Vagina (tissue), 2 donors: ENCODE measurements around the gene GAB3. TPM values are rescaled to one million over a fixed set of nuclear protein-coding genes. Genes with fewer than 3 reads are reported as not detected.

ENCODE experiments used
- DNase-seq, 2 donors: peaks; one replicate each; pipeline ENCODE4 v3.0.0-alpha.2; 2017; ENCODE audit errors: extremely low spot score in 2 of 2
- H3K27ac ChIP-seq: fragments of 200-600 bp; sonication (generic); one replicate; pipeline ENCODE4 v1.5.1; 2019
- H3K27me3 ChIP-seq: fragments of 200-600 bp; sonication (generic); one replicate; pipeline ENCODE4 v1.5.1; 2019
- H3K36me3 ChIP-seq, 2 donors: fragments of 200-600 bp; sonication (generic); one replicate each; pipeline ENCODE4 v1.5.1; 2017 to 2019
- H3K4me1 ChIP-seq: fragments of 200-600 bp; sonication (generic); one replicate; pipeline ENCODE4 v1.5.1; 2019
- H3K4me3 ChIP-seq, 2 donors: fragments of 200-600 bp; sonication (generic); 1 replicate in 1 of 2; 2 replicates in 1 of 2; pipeline ENCODE4 v1.5.1; 2016 to 2019
- H3K9me3 ChIP-seq: fragments of 200-600 bp; sonication (generic); one replicate; pipeline ENCODE4 v1.5.1; 2019
- POLR2A ChIP-seq, 2 donors: fragments of 450-650 bp; IDR thresholded peaks; one replicate each; pipeline ENCODE4 v1.6.1; 2017; ENCODE audit warnings: antibody characterized with exemption in 2 of 2, mild to moderate bottlenecking in 2 of 2, moderate library complexity in 2 of 2
- POLR2AphosphoS5 ChIP-seq, 2 donors: sonication (generic); formaldehyde crosslinking; IDR thresholded peaks; one replicate each; pipeline ENCODE4 v1.9.0; 2017; ENCODE audit warnings: antibody characterized with exemption in 2 of 2, mild to moderate bottlenecking in 2 of 2, low read depth in 1 of 2; ENCODE audit not compliant: insufficient read depth in 1 of 2
- intact Hi-C: fragments of 100-400 bp; cut with DNase I; formaldehyde crosslinking; loops from one replicate; pipeline ENCODE4 v1.15.1; 2023
- total RNA-seq: library from RNA; depleted of rRNA; stranded (reverse); fragments of >200 nt; gene quantifications from one replicate; pipeline ENCODE4 v1.2.3, GENCODE V29; 2016
- TF ChIP-seq, protein P1 (sequence below), 3 experiments: fragments of 450-650 bp in 2 of 3; fragments of 200-600 bp in 1 of 3; sonication (generic) in 1 of 3; IDR thresholded peaks; one replicate each; pipeline ENCODE4 v1.5.1; 2017 to 2019; ENCODE audit warnings: antibody characterized with exemption in 3 of 3, mild to moderate bottlenecking in 2 of 3, moderate library complexity in 2 of 3

The GAB3 gene
- total RNA-seq, 1 donor from 2014 or later: 7.6 TPM

DNA sequence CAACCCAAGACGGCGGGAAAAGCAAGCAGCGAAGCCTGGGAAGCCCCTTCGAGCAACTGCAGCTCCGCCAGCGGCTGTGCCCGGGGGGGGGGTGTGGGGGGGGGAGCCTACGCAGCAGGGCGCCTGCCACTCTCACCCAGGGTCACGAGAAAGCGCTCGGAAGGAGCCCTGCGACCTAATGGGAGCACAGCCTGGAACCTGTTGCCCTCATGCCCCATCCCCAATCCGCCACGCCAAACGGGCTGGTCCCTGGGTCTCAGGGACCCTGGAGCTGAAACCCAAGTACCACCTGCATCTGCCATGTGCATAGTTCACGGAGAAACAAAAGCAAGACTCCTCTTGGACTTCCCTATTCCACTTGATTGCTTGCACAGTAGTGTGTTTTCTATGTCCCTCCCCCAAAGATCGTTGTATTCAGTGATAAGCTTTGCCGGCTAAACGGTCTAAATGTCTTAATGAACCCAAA is 359 bp upstream of the GAB3 start:
- no peaks in the 10 kb centered on the region for H3K9me3 ChIP-seq
- H3K27me3 ChIP-seq: no peaks in the 10 kb centered on the region
- intact Hi-C loops: no loop called here
- no peaks in the 10 kb centered on the region for H3K4me1 ChIP-seq
- DNase-seq: no peak
- no peaks in the 10 kb centered on the region for H3K36me3 ChIP-seq
- TF ChIP-seq POLR2A (IDR thresholded peaks at IDR 0.05): no peak
- TF ChIP-seq, protein P1, sequence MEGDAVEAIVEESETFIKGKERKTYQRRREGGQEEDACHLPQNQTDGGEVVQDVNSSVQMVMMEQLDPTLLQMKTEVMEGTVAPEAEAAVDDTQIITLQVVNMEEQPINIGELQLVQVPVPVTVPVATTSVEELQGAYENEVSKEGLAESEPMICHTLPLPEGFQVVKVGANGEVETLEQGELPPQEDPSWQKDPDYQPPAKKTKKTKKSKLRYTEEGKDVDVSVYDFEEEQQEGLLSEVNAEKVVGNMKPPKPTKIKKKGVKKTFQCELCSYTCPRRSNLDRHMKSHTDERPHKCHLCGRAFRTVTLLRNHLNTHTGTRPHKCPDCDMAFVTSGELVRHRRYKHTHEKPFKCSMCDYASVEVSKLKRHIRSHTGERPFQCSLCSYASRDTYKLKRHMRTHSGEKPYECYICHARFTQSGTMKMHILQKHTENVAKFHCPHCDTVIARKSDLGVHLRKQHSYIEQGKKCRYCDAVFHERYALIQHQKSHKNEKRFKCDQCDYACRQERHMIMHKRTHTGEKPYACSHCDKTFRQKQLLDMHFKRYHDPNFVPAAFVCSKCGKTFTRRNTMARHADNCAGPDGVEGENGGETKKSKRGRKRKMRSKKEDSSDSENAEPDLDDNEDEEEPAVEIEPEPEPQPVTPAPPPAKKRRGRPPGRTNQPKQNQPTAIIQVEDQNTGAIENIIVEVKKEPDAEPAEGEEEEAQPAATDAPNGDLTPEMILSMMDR (IDR thresholded peaks at IDR 0.05): no peak
- TF ChIP-seq POLR2AphosphoS5 (IDR thresholded peaks at IDR 0.05; ENCODE audit: insufficient read depth in 1 of 2, low read depth in 1 of 2): no peak
- no peak overlapping the region for H3K27ac ChIP-seq
- peak overlapping the region; percentile 47 to 54 for H3K4me3 ChIP-seq

DNA sequence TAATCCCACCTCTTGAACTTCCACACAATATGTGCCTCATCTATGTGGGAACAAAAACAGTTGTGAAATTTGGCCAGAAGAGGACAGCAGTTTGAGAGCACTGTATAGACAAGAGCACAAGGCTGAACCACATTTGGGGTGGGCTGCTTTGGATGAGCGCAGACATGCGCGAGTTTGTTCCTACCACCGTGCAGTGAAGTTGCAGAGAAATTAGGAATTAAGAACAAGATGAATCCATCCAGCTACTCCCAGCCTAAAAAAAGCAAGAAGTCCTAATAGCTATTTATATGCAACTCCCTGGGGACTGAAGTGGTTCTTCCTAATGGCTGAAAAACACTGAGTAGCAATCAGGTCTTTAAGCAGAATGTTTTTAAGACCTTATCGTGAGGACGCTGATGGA is 1.0 kb downstream of the GAB3 start:
- intact Hi-C loops: no loop called here

DNA sequence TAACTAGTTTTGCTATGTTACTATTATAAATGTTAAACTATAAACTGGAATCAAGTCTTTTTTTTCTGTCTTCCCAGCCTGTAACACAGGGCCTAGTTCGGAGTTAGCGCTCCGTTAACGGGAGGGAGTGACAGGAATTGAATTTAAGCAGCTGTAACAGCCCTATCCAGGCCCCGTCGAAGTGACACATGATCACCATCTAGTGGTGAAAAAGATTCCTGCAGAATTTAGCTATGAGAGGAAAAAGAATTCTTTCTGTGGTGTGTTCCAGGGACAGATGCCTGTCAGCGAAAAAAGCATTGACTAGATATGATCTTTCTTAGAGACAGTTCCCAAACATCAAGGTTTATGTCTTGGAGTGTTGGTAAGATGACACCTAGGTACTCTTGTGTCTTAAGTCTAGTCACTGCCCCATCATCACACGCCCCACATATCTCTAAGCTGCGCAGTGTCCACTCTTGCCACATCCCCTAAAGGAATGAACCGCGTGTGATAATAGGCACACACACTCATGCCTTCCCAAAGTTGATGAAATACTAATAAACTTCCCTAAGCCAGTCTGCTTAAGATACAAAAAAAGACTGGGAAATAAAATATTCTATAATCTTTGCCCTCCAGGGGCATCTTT is 2.1 kb downstream of the GAB3 start:
- no peak overlapping the region for H3K27ac ChIP-seq
- H3K4me1 ChIP-seq: no peaks in the 10 kb centered on the region
- no peak for TF ChIP-seq POLR2A (IDR thresholded peaks at IDR 0.05)
- TF ChIP-seq, protein P1 (IDR thresholded peaks at IDR 0.05): peak in 2 of 3 experiments; percentile 51 to 69
- no peaks in the 10 kb centered on the region for H3K36me3 ChIP-seq
- DNase-seq: no peak
- intact Hi-C loops: no loop called here
- H3K9me3 ChIP-seq: no peaks in the 10 kb centered on the region
- no peaks in the 10 kb centered on the region for H3K27me3 ChIP-seq
- no peak overlapping the region for H3K4me3 ChIP-seq

More for the DNA sequence above, 1.0 kb downstream of the GAB3 start:
- Histone ChIP-seq H3K27ac (no peak overlapping the region), H3K4me3 (peak overlapping the region; percentile 47 to 54), H3K36me3 (no peaks in the 10 kb centered on the region), H3K27me3 (no peaks in the 10 kb centered on the region), H3K4me1 (no peaks in the 10 kb centered on the region), H3K9me3 (no peaks in the 10 kb centered on the region)
- TF ChIP-seq POLR2AphosphoS5 (IDR thresholded peaks at IDR 0.05; ENCODE audit: insufficient read depth in 1 of 2, low read depth in 1 of 2): no peak
- TF ChIP-seq, protein P1 (IDR thresholded peaks at IDR 0.05): no peak
- no peak for TF ChIP-seq POLR2A (IDR thresholded peaks at IDR 0.05)
- DNase-seq: no peak

DNA sequence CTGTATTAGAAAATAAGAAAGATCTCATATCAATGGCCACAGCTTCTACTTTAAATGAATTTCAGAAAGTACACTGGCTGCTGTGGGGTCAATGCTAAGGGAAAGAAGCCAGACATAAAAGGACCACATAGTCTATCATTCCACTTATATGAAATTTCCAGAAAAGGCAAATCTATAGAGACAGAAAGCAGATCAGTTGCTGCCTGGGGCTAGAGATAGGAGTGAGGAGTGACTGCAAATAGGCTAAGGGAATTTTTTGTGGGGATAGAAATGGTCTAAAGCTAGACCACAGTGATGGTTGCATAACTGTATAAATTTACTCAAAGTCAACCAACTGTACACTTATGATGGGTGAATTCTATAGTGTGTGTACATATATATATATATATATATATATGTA is 8.3 kb downstream of the GAB3 start:
- no peak for TF ChIP-seq POLR2A (IDR thresholded peaks at IDR 0.05)
- TF ChIP-seq, protein P1 (IDR thresholded peaks at IDR 0.05): no peak
- no peak for TF ChIP-seq POLR2AphosphoS5 (IDR thresholded peaks at IDR 0.05; ENCODE audit: insufficient read depth in 1 of 2, low read depth in 1 of 2)
- intact Hi-C loops: no loop called here
- no peaks in the 10 kb centered on the region for H3K4me1 ChIP-seq
- no peak overlapping the region for H3K4me3 ChIP-seq
- no peak for DNase-seq
- no peaks in the 10 kb centered on the region for H3K27me3 ChIP-seq
- no peaks in the 10 kb centered on the region for H3K36me3 ChIP-seq
- no peaks in the 10 kb centered on the region for H3K9me3 ChIP-seq
- no peak overlapping the region for H3K27ac ChIP-seq

DNA sequence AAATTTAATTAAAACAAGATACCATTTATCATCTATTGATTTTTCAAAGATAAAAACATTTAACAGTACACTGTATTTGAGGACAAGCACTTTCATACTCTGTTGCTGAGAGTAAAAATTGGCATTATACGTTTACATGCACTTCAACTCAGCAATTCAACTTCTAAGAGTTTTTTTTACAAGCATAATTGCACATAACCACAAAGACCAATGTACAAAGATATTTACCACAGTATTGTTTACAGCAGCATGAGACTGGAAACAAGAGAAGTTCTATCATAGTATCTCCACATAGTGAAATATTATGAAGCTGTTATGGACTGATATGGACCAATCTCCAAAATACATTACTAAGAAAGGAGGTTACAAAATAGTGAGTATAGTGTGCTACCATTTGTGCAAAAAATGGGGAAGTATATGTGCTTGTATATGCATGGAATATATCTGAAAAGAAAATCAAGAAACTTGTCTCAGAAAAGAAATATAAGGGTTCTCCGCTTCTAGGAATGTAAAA is 10.9 kb downstream of the GAB3 start:
- intact Hi-C loops: no loop called here
- no peaks in the 10 kb centered on the region for H3K9me3 ChIP-seq
- no peak overlapping the region for H3K27ac ChIP-seq
- TF ChIP-seq POLR2AphosphoS5 (IDR thresholded peaks at IDR 0.05; ENCODE audit: insufficient read depth in 1 of 2, low read depth in 1 of 2): no peak
- TF ChIP-seq POLR2A (IDR thresholded peaks at IDR 0.05): no peak
- TF ChIP-seq, protein P1 (IDR thresholded peaks at IDR 0.05): no peak
- H3K36me3 ChIP-seq: no peaks in the 10 kb centered on the region
- no peak overlapping the region for H3K4me3 ChIP-seq
- DNase-seq: no peak
- H3K4me1 ChIP-seq: peaks cover 4% of the 10 kb centered on the region
- no peaks in the 10 kb centered on the region for H3K27me3 ChIP-seq
